SK-N-SH treated with all-trans-retinoic acid at 6 μM for 48 hours (cell line): Measurements from ENCODE around the gene CDNF.

Experiments used
- ARNTL ChIP-seq: fragments of 450-650 bp; formaldehyde crosslinking; IDR thresholded peaks from 2 replicates; pipeline ENCODE4 v1.5.0; 2020; ENCODE audit warnings: low read depth, mild to moderate bottlenecking, moderate library complexity, borderline replicate concordance
- CREB5 ChIP-seq: fragments of 250-450 bp; sonication (Bioruptor Pico); IDR thresholded peaks from 2 replicates; pipeline ENCODE4 v1.5.1; 2020; ENCODE audit warnings: low read depth, mild to moderate bottlenecking, moderate library complexity
- OSR1 ChIP-seq: fragments of 250-450 bp; sonication (Bioruptor Pico); IDR thresholded peaks from 2 replicates; pipeline ENCODE4 v1.8.0; 2022; ENCODE audit warnings: moderate library complexity, mild to moderate bottlenecking, inconsistent platforms
- PATZ1 ChIP-seq: fragments of 250-450 bp; sonication (Bioruptor Pico); IDR thresholded peaks from 2 replicates; pipeline ENCODE4 v1.8.0; 2020; ENCODE audit warnings: mild to moderate bottlenecking, moderate library complexity, borderline replicate concordance
- RARB ChIP-seq: fragments of 250-450 bp; sonication (Bioruptor Pico); IDR thresholded peaks from 2 replicates; pipeline ENCODE4 v1.8.0; 2021; ENCODE audit warnings: mild to moderate bottlenecking, moderate library complexity
- SNAI2 ChIP-seq: fragments of 250-450 bp; sonication (Bioruptor Pico); IDR thresholded peaks from 2 replicates; pipeline ENCODE4 v1.5.0; 2020; ENCODE audit warnings: mild to moderate bottlenecking, moderate library complexity
- TSHZ2 ChIP-seq: fragments of 250-450 bp; sonication (Bioruptor Pico); IDR thresholded peaks from 2 replicates; pipeline ENCODE4 v1.5.0; 2020; ENCODE audit warnings: mild to moderate bottlenecking, moderate library complexity
- ZFP3 ChIP-seq: fragments of 250-450 bp; sonication (Bioruptor Pico); IDR thresholded peaks from 2 replicates; pipeline ENCODE4 v1.5.0; 2020; ENCODE audit warnings: mild to moderate bottlenecking, moderate library complexity
- ZFP30 ChIP-seq: fragments of 450-650 bp; formaldehyde crosslinking; IDR thresholded peaks from 2 replicates; pipeline ENCODE4 v1.5.0; 2022; ENCODE audit warnings: mild to moderate bottlenecking, moderate library complexity
- TF ChIP-seq, protein P1 (sequence below): fragments of 250-450 bp; sonication (Bioruptor Pico); IDR thresholded peaks from 2 replicates; pipeline ENCODE4 v1.5.1; 2021; ENCODE audit warnings: mild to moderate bottlenecking, moderate library complexity

- TF ChIP-seq PATZ1 (CRISPR knock-in tag) (no peak), ZFP30 (CRISPR knock-in tag) (no peak), RARB (CRISPR knock-in tag) (no peak), CREB5 (CRISPR knock-in tag) (no peak), OSR1 (no peak), TSHZ2 (no peak), ARNTL (no peak), ZFP3 (CRISPR knock-in tag) (no peak), SNAI2 (no peak)
- TF ChIP-seq, protein P1, sequence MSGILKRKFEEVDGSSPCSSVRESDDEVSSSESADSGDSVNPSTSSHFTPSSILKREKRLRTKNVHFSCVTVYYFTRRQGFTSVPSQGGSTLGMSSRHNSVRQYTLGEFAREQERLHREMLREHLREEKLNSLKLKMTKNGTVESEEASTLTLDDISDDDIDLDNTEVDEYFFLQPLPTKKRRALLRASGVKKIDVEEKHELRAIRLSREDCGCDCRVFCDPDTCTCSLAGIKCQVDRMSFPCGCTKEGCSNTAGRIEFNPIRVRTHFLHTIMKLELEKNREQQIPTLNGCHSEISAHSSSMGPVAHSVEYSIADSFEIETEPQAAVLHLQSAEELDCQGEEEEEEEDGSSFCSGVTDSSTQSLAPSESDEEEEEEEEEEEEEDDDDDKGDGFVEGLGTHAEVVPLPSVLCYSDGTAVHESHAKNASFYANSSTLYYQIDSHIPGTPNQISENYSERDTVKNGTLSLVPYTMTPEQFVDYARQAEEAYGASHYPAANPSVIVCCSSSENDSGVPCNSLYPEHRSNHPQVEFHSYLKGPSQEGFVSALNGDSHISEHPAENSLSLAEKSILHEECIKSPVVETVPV (CRISPR knock-in tag) = no peak
Measured at GRCh38 chr10:14878266-14879123, 40.7 kb upstream of the CDNF start, which contains the start of gene SUV39H2.
